ENCODE results near the gene NOX5. TPM values are rescaled to one million over a fixed set of nuclear protein-coding genes. Genes with fewer than 3 reads are reported as not detected.

Gene NOX5
- total RNA-seq, 1 donor from 2014 or later: 0.17 TPM

- no peaks in the 10 kb centered on the region for H3K27me3 ChIP-seq (ENCODE audit: control insufficient read depth, insufficient read depth, low read length)
- DNase-seq (ENCODE audit: low read depth): no peak
- H3K36me3 ChIP-seq (ENCODE audit: control insufficient read depth, insufficient read depth, low read length): no peaks in the 10 kb centered on the region
- no peak for TF ChIP-seq CTCF (IDR thresholded peaks at IDR 0.05; ENCODE audit: insufficient read depth, low read length, poor library complexity, severe bottlenecking)
- H3K4me3 ChIP-seq (ENCODE audit: low read depth, low read length): no peak overlapping the region
These were observed 28.0 kb downstream of the NOX5 start for GRCh38 chr15:69042531-69042930.

- DNase-seq (ENCODE audit: low read depth): no peak
- no peak overlapping the region for H3K4me3 ChIP-seq (ENCODE audit: low read depth, low read length)
- H3K36me3 ChIP-seq (ENCODE audit: control insufficient read depth, insufficient read depth, low read length): no peaks in the 10 kb centered on the region
- peak; percentile 41 for TF ChIP-seq CTCF (IDR thresholded peaks at IDR 0.05; ENCODE audit: insufficient read depth, low read length, poor library complexity, severe bottlenecking)
- no peaks in the 10 kb centered on the region for H3K27me3 ChIP-seq (ENCODE audit: control insufficient read depth, insufficient read depth, low read length)
These were observed 31.3 kb downstream of the NOX5 start for GRCh38 chr15:69045802-69046201.

GRCh38 chr15:69046781-69047180 lies 32.3 kb downstream of the NOX5 start:
- DNase-seq (ENCODE audit: low read depth): no peak
- TF ChIP-seq CTCF (IDR thresholded peaks at IDR 0.05; ENCODE audit: insufficient read depth, low read length, poor library complexity, severe bottlenecking): no peak

GRCh38 chr15:69049976-69050375 lies 35.5 kb downstream of the NOX5 start:
- DNase-seq (ENCODE audit: low read depth): no peak
- Histone ChIP-seq H3K4me3 (ENCODE audit: low read depth, low read length) (no peak overlapping the region), H3K36me3 (ENCODE audit: control insufficient read depth, insufficient read depth, low read length) (no peaks in the 10 kb centered on the region), H3K27me3 (ENCODE audit: control insufficient read depth, insufficient read depth, low read length) (no peaks in the 10 kb centered on the region)
- no peak for TF ChIP-seq CTCF (IDR thresholded peaks at IDR 0.05; ENCODE audit: insufficient read depth, low read length, poor library complexity, severe bottlenecking)

More at GRCh38 chr15:69046781-69047180, 32.3 kb downstream of the NOX5 start:
- H3K27me3 ChIP-seq (ENCODE audit: control insufficient read depth, insufficient read depth, low read length): no peaks in the 10 kb centered on the region
- no peaks in the 10 kb centered on the region for H3K36me3 ChIP-seq (ENCODE audit: control insufficient read depth, insufficient read depth, low read length)
- H3K4me3 ChIP-seq (ENCODE audit: low read depth, low read length): no peak overlapping the region

GRCh38 chr15:69055251-69055650 lies 40.8 kb downstream of the NOX5 start:
- H3K4me3 ChIP-seq (ENCODE audit: low read depth, low read length): no peak overlapping the region
- H3K36me3 ChIP-seq (ENCODE audit: control insufficient read depth, insufficient read depth, low read length): no peaks in the 10 kb centered on the region
- H3K27me3 ChIP-seq (ENCODE audit: control insufficient read depth, insufficient read depth, low read length): peaks cover 12% of the 10 kb centered on the region
- no peak for DNase-seq (ENCODE audit: low read depth)
- no peak for TF ChIP-seq CTCF (IDR thresholded peaks at IDR 0.05; ENCODE audit: insufficient read depth, low read length, poor library complexity, severe bottlenecking)

- no peak overlapping the region for H3K4me3 ChIP-seq (ENCODE audit: low read depth, low read length)
- H3K27me3 ChIP-seq (ENCODE audit: control insufficient read depth, insufficient read depth, low read length): peaks cover 12% of the 10 kb centered on the region
- H3K36me3 ChIP-seq (ENCODE audit: control insufficient read depth, insufficient read depth, low read length): no peaks in the 10 kb centered on the region
- no peak for TF ChIP-seq CTCF (IDR thresholded peaks at IDR 0.05; ENCODE audit: insufficient read depth, low read length, poor library complexity, severe bottlenecking)
- no peak for DNase-seq (ENCODE audit: low read depth)
These were observed 41.9 kb downstream of the NOX5 start for GRCh38 chr15:69056365-69056764.

Data from kidney epithelial cell (primary cell).